Keratinocyte (primary cell): Measurements from ENCODE around the gene ANO2. TPM values are rescaled to one million over a fixed set of nuclear protein-coding genes. Genes with fewer than 3 reads are reported as not detected.

ENCODE experiments used
- DNase-seq: peaks from one replicate; pipeline ENCODE4 v3.0.0-alpha.2; 2011; ENCODE audit warnings: low read depth, missing footprints, low spot score
- FAIRE-seq: peaks from 2 replicates; lab custom pipeline; 2011; peaks lifted over from hg19 to GRCh38; lab: Jason Lieb, UNC
- H2AFZ ChIP-seq: 2 replicates; pipeline ENCODE4 v1.6.0; 2012; ENCODE audit warnings: low read length, control low read depth, inconsistent platforms; ENCODE audit not compliant: control insufficient read depth
- H3K27ac ChIP-seq: 2 replicates; pipeline ENCODE4 v1.5.1; 2011; ENCODE audit warnings: low read length; ENCODE audit not compliant: control insufficient read depth, insufficient read depth
- H3K27me3 ChIP-seq: 3 replicates; pipeline ENCODE4 v1.6.0; 2011; ENCODE audit warnings: low read length; ENCODE audit not compliant: control insufficient read depth, insufficient read depth; ENCODE audit errors: extremely low read depth
- H3K36me3 ChIP-seq, 2 experiments: 2 replicates in 1 of 2; 3 replicates in 1 of 2; pipeline ENCODE4 v1.5.1; 2011; ENCODE audit warnings: low read length in 2 of 2, mild to moderate bottlenecking in 1 of 2; ENCODE audit not compliant: control insufficient read depth in 2 of 2, insufficient read depth in 2 of 2; ENCODE audit errors: extremely low read depth in 1 of 2
- H3K4me1 ChIP-seq: 3 replicates; pipeline ENCODE4 v1.5.1; 2011; ENCODE audit warnings: low read length; ENCODE audit not compliant: control insufficient read depth, insufficient read depth; ENCODE audit errors: extremely low read depth
- H3K4me2 ChIP-seq: 3 replicates; pipeline ENCODE4 v1.6.0; 2011; ENCODE audit warnings: low read depth, low read length; ENCODE audit not compliant: control insufficient read depth, insufficient read depth; ENCODE audit errors: extremely low read depth
- H3K4me3 ChIP-seq, 3 experiments: fragments of 200-600 bp in 1 of 3; sonication (generic) in 1 of 3; 2 replicates in 2 of 3; 3 replicates in 1 of 3; pipeline ENCODE4 v1.5.1; 2011 to 2016; ENCODE audit warnings: low read length in 3 of 3, mild to moderate bottlenecking in 3 of 3, control low read depth in 2 of 3, inconsistent platforms in 1 of 3, low read depth in 1 of 3, mixed read lengths in 1 of 3, mixed run types in 1 of 3, moderate library complexity in 1 of 3; ENCODE audit not compliant: control insufficient read depth in 2 of 3, insufficient read depth in 2 of 3; ENCODE audit errors: extremely low read depth in 1 of 3
- H3K79me2 ChIP-seq: 2 replicates; pipeline ENCODE4 v1.6.0; 2012; ENCODE audit warnings: low read length; ENCODE audit not compliant: control insufficient read depth, insufficient read depth
- H3K9ac ChIP-seq: 3 replicates; pipeline ENCODE4 v1.6.0; 2011; ENCODE audit warnings: low read length; ENCODE audit not compliant: control insufficient read depth, insufficient read depth; ENCODE audit errors: extremely low read depth
- H3K9me1 ChIP-seq: 3 replicates; pipeline ENCODE4 v1.6.0; 2011; ENCODE audit warnings: low read length; ENCODE audit not compliant: control insufficient read depth, insufficient read depth; ENCODE audit errors: extremely low read depth
- H3K9me3 ChIP-seq: 2 replicates; pipeline ENCODE4 v1.5.1; 2012; ENCODE audit warnings: low read depth, low read length; ENCODE audit not compliant: control insufficient read depth
- H4K20me1 ChIP-seq: 3 replicates; pipeline ENCODE4 v1.6.0; 2011; ENCODE audit warnings: low read length; ENCODE audit not compliant: control insufficient read depth, insufficient read depth; ENCODE audit errors: extremely low read depth
- CTCF ChIP-seq, 3 experiments: IDR thresholded peaks in 1 of 3; conservative IDR thresholded peaks in 1 of 3; optimal IDR thresholded peaks in 1 of 3; 2 replicates in 2 of 3; 3 replicates in 1 of 3; pipeline versions ENCODE3 to v1.5.1; 2011; ENCODE audit warnings: low read length in 3 of 3, mild to moderate bottlenecking in 3 of 3, moderate library complexity in 2 of 3, control low read depth in 1 of 3, inconsistent platforms in 1 of 3; ENCODE audit not compliant: insufficient read depth in 2 of 3; ENCODE audit errors: extremely low read depth in 1 of 3
- EZH2 ChIP-seq: IDR thresholded peaks from one replicate; pipeline ENCODE4 v1.6.1; 2012; ENCODE audit warnings: inconsistent platforms, mild to moderate bottlenecking, low read length, moderate library complexity
- dilution Hi-C: fragments of 300-500 bp; cut with MboI; formaldehyde crosslinking; loops from one replicate; pipeline ENCODE4 v1.7.0; 2020; ENCODE audit warnings: low sequenced_read_pairs; ENCODE audit not compliant: extremely low pct_ligation_motif_present
- polyA plus RNA-seq, 5 experiments: library from polyadenylated mRNA; depleted of rRNA in 3 of 5; stranded (reverse) in 3 of 5; stranded (forward) in 1 of 5; unstranded in 1 of 5; fragments of >200 nt; gene quantifications; 1 replicate in 1 of 5; 2 replicates in 3 of 5; 3 replicates in 1 of 5; pipeline versions ENCODE4 v1.2.1 to v1.2.3, GENCODE V29; 2011 to 2012; ENCODE audit warnings: missing spikeins in 2 of 5, low read depth in 1 of 5, low replicate concordance in 1 of 5

ANO2 gene
- polyA plus RNA-seq, 1 donor (not counting 4 experiments of a cell fraction or from before 2014, with no cell fraction given): 0.14 TPM

- FAIRE-seq (no peak), DNase-seq (no peak)
- Histone ChIP-seq H3K9me1 (no peaks in the 10 kb centered on the region), H2AFZ (no peak overlapping the region), H3K9ac (no peak overlapping the region), H3K9me3 (no peaks in the 10 kb centered on the region), H3K27me3 (peaks cover 33% of the 10 kb centered on the region), H3K79me2 (no peaks in the 10 kb centered on the region), H3K36me3 (no peaks in the 10 kb centered on the region), H3K4me2 (no peak overlapping the region), H4K20me1 (no peaks in the 10 kb centered on the region), H3K4me3 (no peak overlapping the region), H3K27ac (no peak overlapping the region), H3K4me1 (no peaks in the 10 kb centered on the region)
- dilution Hi-C loops: no loop called here
- TF ChIP-seq EZH2: no peak
These were observed 3.2 kb downstream of the ANO2 start for GRCh38 chr12:5941907-5942306.

GRCh38 chr12:5927732-5928516 is 17.1 kb downstream of the ANO2 start:
- no peak for DNase-seq
- Histone ChIP-seq H3K9me3 (peaks cover 6% of the 10 kb centered on the region), H3K4me3 (no peak overlapping the region), H3K27ac (no peak overlapping the region), H3K36me3 (no peaks in the 10 kb centered on the region), H3K9ac (no peak overlapping the region), H4K20me1 (no peaks in the 10 kb centered on the region), H3K9me1 (no peaks in the 10 kb centered on the region), H3K4me2 (no peak overlapping the region), H3K4me1 (no peaks in the 10 kb centered on the region), H3K79me2 (no peaks in the 10 kb centered on the region), H3K27me3 (no peaks in the 10 kb centered on the region), H2AFZ (no peak overlapping the region)
- FAIRE-seq: no peak
- TF ChIP-seq CTCF (optimal IDR thresholded peaks at IDR 0.05 in 1 of 3, IDR thresholded peaks at IDR 0.05 in 1 of 3, conservative IDR thresholded peaks at IDR 0.05 in 1 of 3; ENCODE audit: extremely low read depth in 1 of 3, insufficient read depth in 2 of 3, low read length in 3 of 3) (no peak), EZH2 (no peak)
- dilution Hi-C loops: no loop called here

- no peak for TF ChIP-seq EZH2
- TF ChIP-seq CTCF (optimal IDR thresholded peaks at IDR 0.05 in 1 of 3, IDR thresholded peaks at IDR 0.05 in 1 of 3, conservative IDR thresholded peaks at IDR 0.05 in 1 of 3; ENCODE audit: extremely low read depth in 1 of 3, insufficient read depth in 2 of 3, low read length in 3 of 3): no peak
- dilution Hi-C loops: no loop called here
- Histone ChIP-seq H4K20me1 (no peaks in the 10 kb centered on the region), H3K9ac (no peak overlapping the region), H3K4me1 (no peaks in the 10 kb centered on the region), H3K27me3 (no peaks in the 10 kb centered on the region), H3K36me3 (no peaks in the 10 kb centered on the region), H3K9me3 (peaks cover 3% of the 10 kb centered on the region), H2AFZ (no peak overlapping the region), H3K79me2 (no peaks in the 10 kb centered on the region), H3K4me3 (no peak overlapping the region), H3K4me2 (no peak overlapping the region), H3K9me1 (no peaks in the 10 kb centered on the region), H3K27ac (no peak overlapping the region)
- no peak for DNase-seq
- no peak for FAIRE-seq
These were observed 19.4 kb downstream of the ANO2 start for GRCh38 chr12:5925646-5926045.
